IPS-NIHi7 (cell line): ENCODE measurements around the gene OSTF1.

Source experiments
- DNase-seq: peaks from one replicate; pipeline ENCODE4 v3.0.0; 2012; ENCODE audit warnings: mixed read lengths; ENCODE audit errors: extremely low spot score

The OSTF1 gene, protein sequence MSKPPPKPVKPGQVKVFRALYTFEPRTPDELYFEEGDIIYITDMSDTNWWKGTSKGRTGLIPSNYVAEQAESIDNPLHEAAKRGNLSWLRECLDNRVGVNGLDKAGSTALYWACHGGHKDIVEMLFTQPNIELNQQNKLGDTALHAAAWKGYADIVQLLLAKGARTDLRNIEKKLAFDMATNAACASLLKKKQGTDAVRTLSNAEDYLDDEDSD

DNA sequence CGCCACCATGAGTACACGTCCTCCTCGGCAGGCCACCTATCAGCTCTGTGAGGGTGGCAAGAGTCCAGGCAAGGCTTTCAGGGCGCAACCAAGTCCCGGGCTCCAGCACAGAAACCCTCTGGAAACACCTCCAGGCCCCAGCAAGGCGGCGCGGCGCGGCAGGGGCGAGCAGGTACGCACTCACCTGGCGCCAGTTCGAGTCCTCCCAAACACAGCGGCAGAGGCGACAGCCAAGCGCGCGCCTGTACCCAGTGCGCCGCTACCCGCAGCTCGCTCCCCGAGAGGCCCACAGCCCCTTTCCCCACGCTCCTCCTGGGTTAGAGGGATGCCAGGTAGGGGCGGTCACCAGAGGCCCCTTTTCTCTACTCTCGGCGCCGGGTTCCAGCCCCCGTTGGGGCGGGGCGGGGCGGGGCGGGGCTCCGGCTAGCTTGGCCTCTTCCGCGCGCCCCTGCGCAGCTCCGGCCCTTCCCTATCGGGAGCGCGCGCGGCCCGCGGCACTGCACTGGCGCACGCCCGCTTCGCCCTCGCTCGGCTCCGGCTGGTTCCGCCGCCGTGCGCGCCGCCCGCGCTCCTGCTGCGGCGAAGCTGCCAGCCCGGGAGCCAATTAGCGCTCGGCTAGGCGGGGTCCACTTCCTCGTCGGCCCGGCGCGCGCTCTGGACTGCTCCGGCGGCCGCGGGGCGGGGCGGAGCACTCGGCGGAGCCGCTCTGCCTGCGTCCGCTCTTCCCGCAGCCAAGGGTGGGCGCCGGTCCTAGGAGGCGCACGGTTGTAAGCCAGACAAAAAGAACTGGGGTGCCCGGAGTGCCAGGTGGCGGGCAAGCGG lies at the start of gene OSTF1, which contains the start of gene NMRK1:
Gene OSTF1 (plus strand): TSS at position 691 of the 822 bp plus-strand sequence. CDS start 179 bp downstream, outside the sequence.
Gene NMRK1 (minus strand): TSS at position 332 of the 822 bp plus-strand sequence. CDS start 5,040 bp downstream, outside the sequence.
- peak; percentile 91 for DNase-seq

DNA sequence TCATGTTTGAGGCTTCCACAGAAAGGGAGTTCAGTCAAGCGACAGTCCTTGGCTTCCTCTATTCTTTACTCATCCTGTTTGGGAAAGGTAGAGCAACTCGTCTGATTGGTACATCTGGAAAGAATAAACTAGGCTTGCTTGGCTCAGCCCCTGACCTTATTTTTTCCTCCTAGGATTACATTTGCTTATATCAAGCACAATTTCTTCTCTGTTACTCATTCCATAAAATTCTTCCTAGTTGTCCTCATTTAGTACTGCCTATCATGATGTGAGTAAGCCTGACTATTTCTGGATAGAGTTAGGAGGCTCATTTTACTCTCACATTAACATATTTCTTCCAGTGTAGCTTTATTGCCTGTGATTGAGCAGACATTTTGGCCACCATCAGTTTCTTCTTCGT lies 49.3 kb upstream of the OSTF1 start:
- no peak for DNase-seq

DNA sequence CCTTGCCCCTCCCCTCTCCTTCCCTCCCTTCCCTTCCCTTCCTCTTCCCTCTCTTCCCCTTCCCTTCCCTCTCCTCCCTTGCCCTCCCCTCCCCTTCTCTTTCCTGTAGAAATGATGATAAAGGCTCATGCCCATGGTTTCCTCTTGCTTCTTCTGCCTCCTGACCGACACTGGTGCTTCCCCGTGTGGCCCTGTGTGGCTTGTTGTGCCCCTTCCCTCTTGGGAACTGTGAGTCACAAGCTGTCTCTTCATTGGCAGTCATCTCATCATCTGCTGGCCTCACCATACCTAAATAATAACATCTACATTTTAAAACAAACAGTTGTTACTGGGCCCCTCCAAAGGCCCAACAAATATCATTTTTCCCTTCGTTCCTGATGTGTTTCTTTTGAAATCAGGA lies 48.5 kb upstream of the OSTF1 start:
- DNase-seq = no peak

DNA sequence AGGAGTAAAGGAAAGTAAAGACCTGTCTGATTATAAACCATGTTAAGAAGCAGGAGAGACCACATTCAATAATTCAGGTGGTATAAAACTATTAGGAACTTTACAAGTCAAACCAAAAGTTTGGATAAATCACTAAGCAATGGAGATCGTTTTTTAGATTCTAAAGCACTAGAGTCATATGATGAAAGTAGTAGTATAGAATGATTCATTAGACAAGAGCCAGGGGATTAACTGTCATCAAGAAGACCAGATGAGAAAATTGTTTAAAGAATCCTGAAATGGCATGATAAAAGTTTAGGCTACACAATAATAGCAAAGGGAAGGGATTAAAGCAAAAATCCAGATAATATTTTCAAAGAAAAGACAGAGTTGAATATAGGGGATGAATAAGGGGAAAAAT lies 47.3 kb upstream of the OSTF1 start:
- no peak for DNase-seq

DNA sequence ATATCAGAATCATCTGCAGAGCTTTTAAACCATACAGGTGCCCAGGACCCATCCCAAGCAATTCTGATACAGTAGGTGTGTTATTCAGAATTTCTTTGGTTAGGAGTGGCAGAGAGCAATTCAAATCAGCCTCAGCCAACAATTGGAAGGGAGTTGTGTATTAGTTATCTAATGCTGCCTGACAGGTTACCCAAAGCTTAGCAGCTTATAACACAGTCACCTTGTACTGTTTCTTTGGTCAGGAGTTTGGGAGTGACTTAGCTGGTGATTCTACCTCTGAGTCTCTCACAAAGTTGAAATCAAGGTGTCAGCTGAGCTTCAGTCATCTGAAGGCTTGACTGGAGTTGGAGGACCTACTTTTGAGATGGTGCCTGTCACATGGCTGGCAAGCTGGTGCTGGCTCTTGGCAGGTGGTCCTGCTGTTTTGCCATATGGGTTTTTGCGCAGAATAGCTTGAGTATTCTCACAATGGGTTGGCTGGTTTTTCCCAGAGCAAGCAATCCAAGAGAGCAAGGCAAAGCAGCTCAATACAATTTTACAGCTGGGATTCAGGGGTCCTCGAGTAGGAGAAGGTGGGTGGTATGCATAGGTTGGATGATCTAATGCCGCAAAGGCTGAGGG lies 41.5 kb upstream of the OSTF1 start:
- no peak for DNase-seq

DNA sequence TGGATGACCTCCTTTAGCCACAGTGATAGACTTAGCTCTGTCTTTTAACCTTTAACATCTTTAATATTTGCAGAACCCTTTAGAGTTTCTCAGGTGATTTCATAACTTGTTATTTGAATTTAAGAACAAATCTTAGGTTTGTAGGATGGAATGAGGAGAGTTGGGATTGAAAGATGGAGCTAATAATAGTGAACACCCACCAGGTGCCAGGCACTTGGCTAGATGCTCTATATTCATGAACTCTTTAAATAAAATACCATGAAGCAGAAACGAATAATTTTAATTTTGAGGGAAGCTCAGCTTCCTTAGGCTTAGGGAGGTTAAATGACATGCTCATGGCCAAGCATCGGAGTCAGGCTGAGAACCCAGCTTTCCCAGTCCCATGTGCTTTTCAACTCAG lies 40.8 kb upstream of the OSTF1 start:
- DNase-seq = no peak

DNA sequence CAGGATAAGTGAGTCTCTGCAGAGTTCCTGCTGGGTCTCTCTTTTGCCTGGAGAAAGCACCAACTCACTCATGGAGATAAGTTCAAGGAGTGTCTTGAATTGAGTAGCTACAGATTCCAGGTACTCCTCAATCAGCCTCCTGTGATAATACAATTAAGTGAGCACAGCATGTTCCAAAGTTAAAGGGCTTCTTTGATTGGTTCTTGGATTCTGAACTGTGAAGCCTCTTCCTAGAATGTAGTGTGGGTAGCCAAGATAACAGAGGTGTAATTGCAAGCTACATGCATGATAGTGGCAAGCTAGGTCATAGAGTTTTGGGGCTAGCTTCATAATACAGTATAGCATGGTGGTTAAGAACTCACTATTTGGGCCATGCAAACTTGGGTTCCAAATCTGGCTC lies 37.0 kb upstream of the OSTF1 start:
- no peak for DNase-seq

DNA sequence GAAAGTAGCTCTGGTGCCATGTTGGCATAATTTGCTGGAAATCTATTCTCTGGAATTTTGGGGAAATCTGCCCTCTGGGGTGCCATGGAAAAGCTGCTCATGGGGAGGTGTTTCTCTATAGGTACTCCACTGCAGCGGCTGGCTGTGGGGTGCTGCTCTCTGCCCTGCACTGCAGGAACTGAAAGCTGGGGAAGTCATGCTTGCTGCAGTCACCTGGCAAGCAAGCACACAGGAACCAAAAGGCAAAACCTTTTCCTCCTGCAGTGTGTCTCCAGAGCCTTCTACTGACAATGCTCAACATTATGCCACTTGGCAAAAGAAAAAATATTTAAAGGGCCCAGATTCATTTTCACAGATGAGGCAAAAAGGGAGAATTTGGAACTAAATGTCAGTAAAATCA lies 34.4 kb upstream of the OSTF1 start:
- DNase-seq = no peak

DNA sequence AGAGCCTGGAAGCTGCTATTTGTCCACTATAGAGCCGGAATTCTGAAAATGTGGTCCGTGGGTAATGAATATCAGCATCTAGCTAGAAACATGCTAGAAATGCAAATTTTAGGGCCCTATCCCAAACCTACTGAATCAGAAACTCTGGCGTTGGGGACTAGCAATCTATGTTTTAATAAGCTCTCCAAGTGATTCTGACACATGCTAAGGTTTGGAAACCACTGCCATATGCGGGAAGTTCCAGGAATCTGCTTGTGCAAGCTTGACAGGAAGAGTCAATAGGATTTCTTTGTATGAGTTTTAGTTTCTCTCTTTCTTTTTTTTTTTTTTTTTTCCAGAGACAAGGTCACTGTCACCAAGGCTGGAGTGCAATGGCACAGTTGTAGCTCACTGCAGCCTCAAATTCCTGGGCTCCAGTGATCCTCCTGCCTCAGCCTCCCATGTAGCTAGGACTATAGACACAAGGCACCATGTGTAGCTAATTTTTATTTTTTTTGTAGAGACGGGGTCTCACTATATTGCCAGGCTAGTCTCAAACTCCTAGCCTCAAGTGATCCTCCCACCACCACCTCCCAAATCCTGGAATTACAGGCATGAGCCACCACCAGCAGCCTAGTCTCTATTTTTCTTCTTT lies 33.8 kb upstream of the OSTF1 start:
- no peak for DNase-seq

DNA sequence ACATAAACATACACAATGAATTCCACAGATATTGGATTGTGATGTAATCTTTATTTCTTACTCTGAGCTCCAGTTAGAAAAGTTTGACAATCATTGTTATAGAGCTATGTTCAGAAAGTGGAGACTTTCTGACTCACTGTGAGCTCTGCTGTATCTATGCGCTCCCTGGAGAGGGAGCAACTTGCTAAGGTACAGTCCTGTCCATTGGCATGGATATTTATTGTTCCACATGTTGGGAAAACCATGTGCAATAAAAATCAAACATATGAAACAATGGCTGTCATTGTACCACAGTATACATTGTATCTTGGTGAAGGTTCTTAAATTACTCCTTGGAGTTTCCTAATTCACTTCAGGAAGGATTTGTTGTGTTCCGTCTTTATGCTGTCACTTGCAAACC lies 27.1 kb upstream of the OSTF1 start:
- no peak for DNase-seq

DNA sequence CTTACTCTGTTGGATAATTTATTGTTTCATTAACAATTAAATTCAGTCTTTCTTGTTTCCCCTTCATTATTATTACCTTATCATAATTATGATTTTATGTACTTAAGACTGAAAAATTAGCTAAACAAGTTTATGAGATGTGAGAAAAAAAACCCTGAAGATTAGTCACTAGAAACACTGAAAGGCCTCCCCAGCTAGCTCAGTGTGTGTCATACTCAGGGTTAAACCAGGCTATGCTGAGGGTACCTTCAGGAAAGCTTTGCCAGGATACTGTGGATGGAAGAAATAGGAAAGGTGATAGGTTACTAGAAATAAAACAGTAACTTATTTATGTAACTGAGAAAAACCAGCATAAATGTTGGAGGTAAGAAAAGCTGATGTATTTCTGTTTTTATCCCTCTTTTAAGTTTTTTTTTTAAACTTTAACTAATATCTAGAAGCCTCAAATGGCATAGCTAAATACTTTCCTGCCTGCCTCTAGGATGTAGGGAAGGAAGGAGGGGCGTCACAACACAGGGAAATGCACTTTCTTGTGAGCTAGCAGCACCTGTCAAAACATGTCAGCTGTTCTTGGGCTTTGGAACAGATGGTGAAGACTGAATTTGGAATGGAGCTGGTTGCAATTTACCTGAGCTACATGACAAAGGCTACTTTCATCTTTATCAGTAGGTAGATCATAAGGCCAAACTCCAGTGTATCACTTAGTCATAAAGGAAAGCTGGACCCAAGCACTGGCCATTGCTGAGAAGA lies 24.6 kb upstream of the OSTF1 start:
- no peak for DNase-seq

DNA sequence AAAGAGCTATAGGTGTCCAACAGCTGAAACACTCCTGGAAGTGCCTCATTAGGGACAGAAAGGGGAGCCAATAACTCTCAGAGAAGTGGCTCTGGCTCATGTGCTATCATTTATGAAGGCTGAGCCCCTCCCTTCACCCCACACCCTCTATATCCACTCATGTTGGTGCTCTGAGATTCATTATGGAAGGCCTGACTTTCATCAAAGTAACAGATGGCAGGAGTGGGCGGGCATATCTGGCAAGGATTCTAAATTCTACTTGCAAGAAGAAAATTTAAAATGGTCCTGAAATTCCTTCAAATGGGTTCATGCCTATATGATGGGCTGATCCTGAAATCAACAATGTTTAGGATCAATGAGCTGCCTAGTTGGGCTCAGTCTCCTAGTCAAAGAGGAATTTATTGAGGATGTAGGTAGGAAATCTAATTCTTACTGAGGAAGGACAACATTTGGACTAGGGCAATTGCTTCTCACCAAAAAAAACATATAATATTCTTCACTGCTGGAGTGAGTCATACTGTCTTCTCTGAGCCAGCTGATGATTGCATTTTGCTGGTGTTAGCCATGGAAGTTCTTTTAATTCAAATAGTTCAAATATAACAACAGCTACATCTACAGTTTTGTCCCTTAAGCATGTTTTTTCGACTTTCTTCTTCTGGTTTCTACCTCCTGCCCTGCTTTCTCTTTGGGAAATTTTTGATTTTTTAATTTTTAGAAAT lies 23.8 kb upstream of the OSTF1 start:
- no peak for DNase-seq

DNA sequence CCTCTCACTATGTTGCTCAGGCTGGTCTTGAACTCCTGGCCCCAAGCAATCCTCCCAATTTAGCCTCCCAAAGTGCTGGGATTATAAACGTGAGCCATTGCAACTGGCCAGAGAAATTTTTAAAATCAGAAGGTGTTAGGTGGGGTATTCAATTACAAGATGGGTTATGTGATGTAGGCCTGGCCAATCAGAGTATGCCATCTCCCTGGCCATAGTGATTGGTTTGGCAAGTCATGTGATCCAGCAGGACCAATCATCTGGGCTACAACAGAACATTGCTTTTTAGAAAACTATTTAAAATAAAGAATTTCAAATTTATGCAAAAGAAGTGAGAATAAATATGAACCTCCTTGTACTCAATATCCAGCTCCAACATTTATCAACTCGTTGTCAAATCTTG lies 22.8 kb upstream of the OSTF1 start:
- no peak for DNase-seq

DNA sequence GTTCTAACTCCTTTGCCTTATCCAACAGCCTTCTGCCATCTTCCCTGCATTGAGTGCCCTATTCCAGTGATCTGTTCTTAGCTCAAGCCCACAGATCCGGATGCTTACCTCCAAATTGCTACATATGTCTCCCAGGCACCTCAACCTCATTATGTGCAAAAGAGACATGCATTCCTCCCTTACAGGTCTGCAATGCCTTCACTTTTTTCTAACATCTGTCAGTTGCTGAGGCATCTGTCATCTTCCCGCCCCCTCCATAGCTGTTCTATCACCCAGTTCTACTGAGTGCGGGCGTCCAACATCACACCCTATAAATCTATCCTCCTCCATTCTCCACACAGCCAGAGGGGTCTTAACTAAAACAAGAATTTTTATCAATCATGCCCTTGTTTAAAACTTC lies 20.4 kb upstream of the OSTF1 start:
- no peak for DNase-seq

DNA sequence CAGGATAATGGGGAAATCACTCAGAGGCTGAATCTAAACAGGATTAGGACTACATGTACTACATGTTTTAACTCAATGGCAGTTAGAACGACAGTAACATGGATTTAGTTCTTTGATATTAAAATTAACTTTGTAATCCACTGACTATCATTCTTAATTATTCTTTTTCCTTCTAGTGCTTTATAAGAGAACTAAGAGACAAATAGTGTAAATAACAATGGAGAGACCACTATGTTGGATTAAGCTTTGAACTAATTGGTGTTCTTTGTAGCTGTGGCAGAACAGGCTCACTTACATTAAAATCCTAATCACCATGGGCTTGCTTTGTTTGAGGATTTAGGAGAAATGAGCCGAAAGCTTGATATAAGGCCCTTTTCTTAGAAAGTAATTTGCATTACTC lies 19.1 kb upstream of the OSTF1 start:
- DNase-seq = no peak

DNA sequence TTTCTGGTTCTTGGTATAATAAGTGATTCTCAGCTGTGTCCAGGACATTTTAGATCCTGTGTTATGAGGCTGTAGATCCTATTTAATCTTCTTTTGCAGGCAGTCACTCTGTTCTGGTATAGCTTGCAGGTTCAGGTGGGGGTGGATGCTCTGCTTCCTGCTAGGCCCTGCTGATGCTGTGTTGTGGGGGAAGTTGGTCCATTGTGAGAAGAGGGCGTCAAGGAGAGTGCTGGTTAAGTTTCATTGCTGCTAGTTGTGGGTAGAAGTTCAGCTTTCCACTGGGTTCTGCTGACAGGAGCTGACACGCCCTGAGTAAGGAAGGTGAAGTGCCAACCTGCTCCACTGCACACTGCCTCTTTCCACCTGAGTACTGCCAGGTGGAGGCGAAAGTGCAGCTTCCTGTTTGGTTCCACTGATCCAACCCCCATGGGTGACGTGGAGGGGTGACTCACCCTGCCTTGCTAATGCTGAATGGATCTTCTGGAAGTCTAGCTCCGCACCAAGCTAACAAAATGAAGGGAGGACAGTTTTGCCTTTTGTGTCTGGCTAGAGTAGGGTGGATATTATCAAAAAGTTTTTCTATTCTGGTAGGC lies 16.7 kb upstream of the OSTF1 start:
- no peak for DNase-seq

DNA sequence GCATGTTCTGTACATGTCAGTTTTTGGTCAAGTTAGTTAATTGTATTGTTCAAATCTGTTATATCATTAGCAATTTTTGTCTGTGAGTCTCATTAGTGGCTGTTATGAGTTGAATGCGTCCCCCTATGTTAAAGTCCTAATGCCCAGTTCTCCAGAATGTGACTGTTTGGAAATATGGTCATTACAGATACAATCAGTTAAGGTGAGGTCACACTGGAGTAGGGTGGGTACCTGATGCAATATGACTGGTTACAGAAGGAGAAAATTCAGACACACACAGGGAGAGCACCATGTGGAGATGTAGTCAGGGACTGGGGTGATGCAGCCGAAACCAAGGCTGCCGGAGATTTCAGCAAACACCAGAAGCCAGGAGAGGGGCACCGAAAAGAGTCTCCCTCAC lies 15.4 kb upstream of the OSTF1 start:
- no peak for DNase-seq

DNA sequence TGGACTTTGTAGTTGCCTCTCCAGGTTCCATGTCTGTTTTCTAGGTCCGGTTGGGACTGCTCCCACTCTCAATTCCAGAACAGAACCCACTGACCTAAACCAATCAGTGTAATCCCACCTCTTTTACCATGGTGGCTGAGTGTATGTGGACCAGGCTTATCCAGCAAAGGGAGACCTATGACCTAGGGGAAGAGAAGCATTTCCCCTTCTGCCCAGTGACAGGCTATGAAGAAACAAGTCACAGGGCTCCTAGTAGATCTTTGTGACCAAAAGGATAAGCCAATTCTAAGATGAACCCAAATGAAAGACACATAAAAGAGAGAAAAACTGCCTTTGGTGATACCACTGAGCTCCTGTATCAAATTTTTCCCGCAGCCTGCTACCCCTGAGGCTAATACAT lies 6.7 kb upstream of the OSTF1 start:
- no peak for DNase-seq

DNA sequence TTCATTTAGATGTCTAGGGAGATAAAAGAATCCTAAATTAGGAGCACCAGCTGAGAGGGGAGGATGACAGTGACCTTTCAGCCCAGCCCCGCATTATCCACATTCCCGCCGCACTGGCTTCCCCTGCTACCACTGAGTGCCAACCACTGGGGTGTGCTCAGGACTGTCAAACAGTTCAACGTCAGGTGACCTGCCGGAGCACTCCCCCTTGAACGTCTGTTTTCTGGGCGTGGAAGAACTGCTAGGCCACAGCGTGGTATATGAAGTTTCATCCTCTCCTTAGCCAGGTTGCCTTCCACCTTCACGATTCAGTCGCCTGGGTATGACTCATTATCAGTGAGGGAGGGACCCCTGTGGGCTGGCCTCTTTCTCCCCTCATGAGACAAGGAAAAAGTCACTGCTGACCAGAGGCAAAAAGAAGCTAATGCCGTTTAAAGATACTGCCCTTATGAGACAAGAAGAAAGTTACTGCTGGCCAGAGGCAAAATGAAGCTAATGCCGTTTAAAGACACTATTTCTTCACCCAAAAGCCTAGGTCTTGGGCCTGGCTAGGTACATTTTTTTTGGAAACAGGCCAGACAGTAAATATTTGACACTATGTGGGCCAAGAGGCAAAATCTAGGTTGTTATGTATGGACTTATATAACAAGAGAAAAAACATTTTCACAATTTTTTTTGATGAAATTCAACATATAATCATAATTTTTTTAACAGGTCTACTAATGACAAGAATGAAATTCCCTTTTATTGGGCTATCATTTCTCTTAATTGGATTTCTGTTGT lies 4.9 kb upstream of the OSTF1 start:
- peak; percentile 51 for DNase-seq
